Glomerular visceral epithelial cell (primary cell): Measurements from ENCODE around the gene TDRD1.
A peak's percentile ranks its signal among the peaks of the same experiment; 100 is the strongest.
"Not testable (repeated sequence)": the region's sequence is repeated elsewhere in the genome, so short reads cannot be mapped to it uniquely, and the experiment has no call there.

ENCODE experiments used
- DNase-seq: peaks from one replicate; pipeline ENCODE4 v3.0.0-alpha.2; 2016; ENCODE audit errors: extremely low spot score

The TDRD1 gene

DNA sequence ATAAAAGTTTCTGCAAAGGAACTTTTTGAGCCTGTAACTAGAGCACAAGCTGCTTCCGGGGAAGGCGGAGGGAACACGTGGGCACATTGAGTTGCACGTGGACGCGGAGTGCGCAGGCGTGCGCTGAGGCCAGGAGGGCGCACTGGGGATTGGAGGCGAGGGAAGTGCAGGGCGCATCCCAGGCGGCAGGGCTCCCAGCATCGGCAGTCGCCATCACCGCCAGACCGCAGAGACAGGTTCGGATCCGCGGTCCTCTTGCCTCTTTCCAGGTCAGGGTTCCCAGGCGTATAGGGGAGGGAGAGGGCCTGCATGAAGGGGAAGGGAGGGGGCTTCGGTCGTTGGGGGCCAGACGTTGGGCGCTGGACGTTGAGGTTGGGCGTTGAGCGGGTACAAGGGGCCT, at the start of gene TDRD1:
Gene TDRD1 (plus strand): TSS at position 206 of the 400 bp plus-strand sequence. CDS start 8,479 bp downstream, outside the sequence.
- DNase-seq, result no peak

- DNase-seq, result no peak
These were observed 48.1 kb upstream of the TDRD1 start for GRCh38 chr10:114131094-114131493.

DNA sequence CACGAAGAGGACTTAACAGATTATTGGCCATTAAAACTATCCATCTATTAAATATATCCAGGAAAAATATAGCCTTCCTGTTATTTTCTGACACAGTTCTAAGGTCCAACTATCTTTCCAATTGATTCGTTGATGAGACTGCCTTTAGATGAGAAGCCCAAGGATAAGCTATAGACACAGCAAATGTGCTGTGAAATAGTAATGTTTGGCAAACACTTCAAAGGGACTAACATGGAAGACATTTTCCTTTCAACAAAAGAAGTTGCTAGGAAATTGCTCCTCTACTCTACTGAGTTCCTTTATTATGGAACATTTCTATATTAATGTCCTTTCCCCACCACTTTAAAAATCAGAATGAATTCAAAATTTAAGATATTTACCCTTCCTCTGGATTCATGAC, 43.7 kb upstream of the TDRD1 start:
- DNase-seq, result no peak

DNA sequence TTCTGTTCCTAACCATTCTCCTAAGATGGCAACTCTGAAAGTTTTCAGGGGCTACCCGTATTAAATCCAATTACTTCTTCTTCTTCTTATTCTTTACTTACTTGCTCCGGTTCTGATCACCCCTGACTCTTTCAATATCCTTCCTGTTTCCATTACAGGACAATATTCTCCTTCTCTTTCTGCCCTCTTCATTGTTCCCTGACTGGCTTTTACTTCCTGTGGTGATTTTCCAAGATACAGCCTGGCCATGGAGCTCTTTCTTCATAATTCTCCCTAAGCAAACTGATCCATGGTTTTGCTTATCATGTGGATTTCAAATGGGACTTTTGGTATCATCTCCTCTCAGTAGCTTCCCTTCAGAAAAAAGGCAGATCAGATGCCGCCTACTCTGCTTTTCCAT, 40.6 kb upstream of the TDRD1 start:
- DNase-seq, result no peak

DNA sequence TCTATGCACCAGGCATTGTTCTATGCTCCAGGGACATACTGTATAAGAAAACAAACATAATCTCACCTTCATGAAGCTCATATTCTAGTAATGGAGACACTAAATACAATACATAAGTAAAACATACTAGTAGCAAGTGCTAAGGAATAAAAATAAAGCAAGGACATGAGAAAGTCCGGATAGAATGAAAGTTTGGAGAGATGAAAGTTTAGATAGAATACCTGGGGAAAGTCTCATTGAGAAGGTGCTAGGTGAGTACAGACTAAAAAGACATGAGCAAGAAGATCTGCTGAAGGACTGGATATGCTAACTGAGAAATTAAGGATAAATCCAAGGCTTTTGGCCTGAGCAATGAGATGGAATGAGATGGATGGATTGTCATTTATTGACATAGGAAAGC, 39.1 kb upstream of the TDRD1 start:
- no peak for DNase-seq

DNA sequence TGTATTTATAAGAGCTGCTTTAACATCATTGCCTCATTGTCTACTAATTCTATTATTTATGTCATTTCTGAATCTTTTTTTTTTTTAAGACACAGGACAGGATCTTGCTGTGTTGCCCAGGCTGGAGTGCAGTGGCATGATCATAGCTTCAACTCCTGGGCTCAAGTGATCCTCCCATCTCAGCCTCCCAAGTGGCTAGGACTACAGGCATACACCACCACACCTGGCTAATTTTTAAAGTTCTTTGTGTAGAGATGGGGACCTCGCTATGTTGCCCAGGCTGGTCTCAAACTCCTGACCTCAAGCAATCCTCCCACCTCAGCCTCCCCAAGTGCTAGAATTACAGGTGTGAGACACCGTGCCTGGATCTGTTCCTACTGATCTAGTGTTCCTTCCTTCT, 38.3 kb upstream of the TDRD1 start:
- not testable (repeated sequence) for DNase-seq

- no peak for DNase-seq
These were observed 37.1 kb upstream of the TDRD1 start for GRCh38 chr10:114142018-114142417.

DNA sequence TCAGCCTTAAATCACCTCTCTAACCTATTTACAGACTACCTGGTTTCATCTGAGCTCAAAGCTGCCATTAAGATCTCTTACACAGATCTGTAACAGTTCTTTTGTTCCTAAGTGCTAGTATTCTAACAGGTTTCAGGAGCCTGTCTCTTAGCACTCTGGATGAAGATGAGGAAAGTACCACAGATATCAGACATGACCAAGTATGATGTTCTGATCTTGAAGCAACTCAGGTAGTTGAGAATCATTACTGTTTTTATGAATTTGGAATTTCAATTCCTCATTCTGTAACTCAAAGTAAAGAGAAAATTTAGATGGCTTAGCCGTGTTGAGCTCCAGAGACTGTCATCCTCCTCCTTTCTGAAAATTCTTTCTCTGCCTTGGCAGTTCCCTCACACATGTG, 36.0 kb upstream of the TDRD1 start:
- no peak for DNase-seq

DNA sequence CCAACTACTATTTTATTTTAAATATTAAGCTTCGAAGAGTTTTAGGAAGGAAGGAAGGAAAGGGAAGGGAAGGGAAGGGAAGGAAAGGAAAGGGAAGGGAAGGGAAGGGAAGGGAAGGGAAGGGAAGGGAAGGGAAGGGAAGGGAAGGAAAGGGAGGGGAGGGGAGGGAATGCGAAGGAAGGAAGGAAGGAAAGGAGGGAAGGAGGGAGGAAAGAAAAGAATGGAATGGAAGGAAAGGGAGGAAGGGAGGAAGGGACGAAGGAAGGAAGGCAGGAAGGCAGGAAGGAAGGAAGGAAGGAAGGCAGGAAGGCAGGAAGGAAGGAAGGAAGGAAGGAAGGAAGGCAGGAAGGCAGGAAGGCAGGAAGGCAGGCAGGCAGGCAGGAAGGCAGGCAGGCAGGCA, 29.7 kb upstream of the TDRD1 start:
- DNase-seq, result not testable (repeated sequence)

DNA sequence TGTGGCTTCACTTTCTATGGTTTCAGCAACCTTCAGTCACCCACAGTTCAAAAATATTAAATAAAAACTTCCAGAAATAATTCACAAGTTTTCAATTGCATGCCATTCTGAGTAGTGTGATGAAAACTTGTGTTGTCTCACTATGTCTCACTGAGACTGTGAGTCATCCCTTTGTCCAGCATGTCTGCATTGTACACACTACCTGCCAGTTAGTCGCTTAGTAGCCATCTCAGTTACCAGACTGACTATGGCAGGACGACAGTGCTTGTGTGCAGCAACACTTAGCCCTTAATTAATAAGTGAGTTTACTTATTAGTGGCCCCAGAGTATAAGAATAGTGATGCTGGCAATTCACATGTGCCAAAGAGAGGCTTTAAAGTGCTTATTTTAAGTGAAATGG, 27.7 kb upstream of the TDRD1 start:
- DNase-seq, result peak; percentile 74

GRCh38 chr10:114151892-114152291, 27.3 kb upstream of the TDRD1 start:
- DNase-seq, result no peak

GRCh38 chr10:114157912-114158311, 21.2 kb upstream of the TDRD1 start:
- no peak for DNase-seq

GRCh38 chr10:114163062-114163461, 16.1 kb upstream of the TDRD1 start:
- no peak for DNase-seq

- DNase-seq, result no peak
These were observed 13.1 kb upstream of the TDRD1 start for GRCh38 chr10:114166043-114166442.

DNA sequence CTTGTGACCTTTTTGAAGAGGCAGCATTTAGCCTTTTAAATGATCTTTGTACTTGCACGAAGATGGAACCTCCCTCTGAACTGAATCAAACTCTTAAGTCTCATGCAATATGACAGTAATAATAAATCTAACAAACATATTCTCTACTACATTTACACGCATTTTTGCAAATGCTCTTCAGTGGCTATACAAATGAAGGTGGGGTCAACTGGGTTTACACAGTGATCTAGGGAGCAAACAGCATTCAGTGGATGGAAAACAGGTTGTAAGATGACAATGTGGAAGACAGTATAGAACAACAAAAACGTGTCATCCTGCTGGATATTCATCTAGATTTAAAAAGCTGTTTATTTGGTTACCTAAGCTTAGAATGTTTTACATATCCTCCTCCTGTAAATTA, 12.7 kb upstream of the TDRD1 start:
- no peak for DNase-seq

- DNase-seq, result no peak
These were observed 11.2 kb upstream of the TDRD1 start for GRCh38 chr10:114167985-114168384.

DNA sequence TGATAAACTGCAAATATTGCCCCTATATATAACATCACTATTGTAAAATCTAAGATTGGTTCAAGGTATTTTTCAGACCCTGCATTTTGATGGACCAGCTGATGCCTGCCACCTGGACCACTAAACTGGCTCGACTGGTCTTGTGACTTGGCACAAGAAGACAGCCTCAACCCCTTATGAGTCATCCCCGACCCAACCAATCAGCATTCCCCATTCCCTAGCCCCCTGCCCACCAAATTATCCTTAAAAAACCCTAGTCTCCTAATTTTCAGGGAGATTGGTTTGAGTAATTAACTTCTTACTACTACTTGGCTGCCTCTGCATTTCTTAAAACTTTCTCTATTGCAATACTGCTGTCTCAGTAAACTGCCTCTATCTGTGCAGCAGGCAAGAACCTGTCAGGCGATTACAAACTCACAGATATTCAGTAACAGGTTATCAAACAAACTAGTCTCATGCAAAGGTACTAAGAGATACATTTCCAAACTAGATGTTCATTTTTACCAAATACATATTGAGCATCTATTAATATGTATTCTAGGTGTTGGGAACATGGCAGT, 10.6 kb upstream of the TDRD1 start:
- no peak for DNase-seq

- DNase-seq, result no peak
These were observed 6.9 kb upstream of the TDRD1 start for GRCh38 chr10:114172216-114172615.

- no peak for DNase-seq
These were observed 6.2 kb upstream of the TDRD1 start for GRCh38 chr10:114172776-114173602.

GRCh38 chr10:114173603-114173920, 5.6 kb upstream of the TDRD1 start:
- no peak for DNase-seq

DNA sequence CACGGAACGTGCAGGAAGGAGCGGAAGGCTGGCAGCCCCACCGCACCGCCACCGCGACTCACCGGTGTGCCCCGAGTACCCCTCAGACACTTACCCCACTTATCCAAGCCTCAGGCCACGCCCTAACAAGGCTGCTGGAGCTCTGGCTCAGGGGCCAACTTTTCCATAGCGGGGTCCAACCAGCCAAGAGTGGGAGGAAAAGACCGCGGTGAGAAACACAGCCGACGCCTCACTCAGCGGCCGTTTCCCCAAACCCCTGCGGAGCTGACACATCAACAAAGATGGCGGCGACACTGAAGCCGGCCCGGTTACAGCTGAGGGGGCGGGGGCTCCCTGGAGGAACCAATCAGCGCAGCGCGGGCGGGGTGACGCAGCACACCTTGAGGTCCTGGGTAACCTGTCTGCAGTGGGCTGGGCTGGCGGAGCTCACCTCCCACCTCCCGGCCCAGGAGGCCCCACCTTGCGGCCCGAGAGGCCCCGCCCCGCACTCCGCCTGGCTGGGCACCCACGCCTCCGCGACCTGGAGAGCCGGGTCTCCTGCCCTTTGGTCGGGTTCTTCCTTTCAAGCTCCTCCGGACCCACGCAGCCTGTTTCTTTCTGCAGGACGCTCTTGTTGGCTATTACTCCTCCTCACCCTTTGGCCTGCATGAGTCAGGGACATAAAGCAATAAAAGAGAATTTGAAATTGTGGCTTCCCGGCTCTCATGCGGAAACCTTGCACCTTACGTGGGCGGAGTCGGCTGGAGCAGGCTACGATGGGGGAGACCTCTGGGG, 5.0 kb upstream of the TDRD1 start, which contains the start of gene CCDC186:
Gene CCDC186 (minus strand): TSS at position 283 of the 774 bp plus-strand sequence. CDS start 10,935 bp downstream, outside the sequence.
- peak; percentile 97 for DNase-seq

DNA sequence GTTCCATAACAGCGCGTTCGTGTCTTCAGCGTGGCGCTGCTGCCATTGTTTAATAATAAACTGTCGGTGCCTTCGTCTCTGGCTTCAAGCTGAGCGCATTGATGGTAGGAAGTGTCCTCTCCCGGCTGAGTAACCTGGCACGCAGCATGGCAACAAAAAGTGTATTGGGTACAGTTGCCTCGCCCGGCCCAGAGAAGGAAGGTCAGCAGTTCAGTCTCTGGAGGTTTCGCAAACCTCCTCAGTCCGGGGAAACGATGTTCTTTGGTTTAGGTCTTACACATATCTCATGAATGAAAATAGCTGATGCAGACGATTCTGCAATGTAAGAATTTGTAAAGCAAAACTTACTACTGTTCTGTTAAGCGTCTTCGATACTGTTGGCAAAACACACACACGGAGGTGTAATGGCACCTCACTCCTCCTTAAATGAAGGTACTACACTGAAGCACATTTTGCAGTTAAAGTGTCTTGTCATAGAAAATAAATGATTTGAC, 4.4 kb upstream of the TDRD1 start:
- DNase-seq, result no peak

DNA sequence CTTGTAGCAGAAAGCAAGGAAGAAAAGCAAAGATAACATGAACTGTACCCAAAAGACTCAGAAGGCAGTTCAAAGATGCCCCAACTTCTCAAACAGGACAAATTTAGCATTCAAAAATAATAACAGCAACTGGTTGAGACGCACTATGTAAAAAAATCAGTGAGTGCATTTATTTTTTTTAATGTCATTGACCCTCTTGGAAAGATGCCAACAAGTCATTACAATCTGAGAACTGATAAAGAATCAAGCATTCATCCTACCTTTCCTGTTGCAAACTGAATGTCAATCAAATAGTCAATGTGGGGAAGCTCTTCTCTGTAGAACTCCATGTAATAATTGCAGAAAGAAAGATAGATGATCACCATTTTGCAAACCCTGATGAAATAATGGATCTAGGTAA, 3.5 kb upstream of the TDRD1 start:
- no peak for DNase-seq
